Motor neuron (in vitro differentiated cells): Measurements from ENCODE around the gene RARB. TPM values are rescaled to one million over a fixed set of nuclear protein-coding genes. Genes with fewer than 3 reads are reported as not detected.
A peak's percentile ranks its signal among the peaks of the same experiment; 100 is the strongest.

Experiments used
- ATAC-seq, 8 experiments: fragments of 200-7000 bp; cut with Tn5 transposase; replicated peaks in 6 of 8; 2 replicates each; pipeline ENCODE4 v1.8.0; 2021; ENCODE audit warnings: mild to moderate bottlenecking in 8 of 8, moderate library complexity in 8 of 8
- H3K27ac ChIP-seq, 2 donors: fragments of 250-450 bp; sonication (Bioruptor Pico); 2 replicates each; pipeline ENCODE4 v1.9.0; 2021; ENCODE audit warnings: antibody characterized with exemption in 2 of 2, mild to moderate bottlenecking in 2 of 2, moderate library complexity in 1 of 2
- H3K4me1 ChIP-seq, 2 donors: fragments of 250-450 bp; sonication (Bioruptor Pico); replicated peaks in 1 of 2; 2 replicates each; pipeline ENCODE4 v1.6.1; 2021; ENCODE audit warnings: antibody characterized with exemption in 2 of 2, mild to moderate bottlenecking in 2 of 2, moderate library complexity in 1 of 2
- H3K4me3 ChIP-seq, 5 donors: fragments of 250-450 bp; sonication (Bioruptor Pico); 2 replicates each; pipeline ENCODE4 v1.9.0; 2021; ENCODE audit warnings: antibody characterized with exemption in 5 of 5, mild to moderate bottlenecking in 5 of 5, moderate library complexity in 4 of 5
- WGBS, 10 experiments: fragments of 450-650 bp; shearing (Covaris generic); methylation state at CpG; one replicate each; pipeline ENCODE4 v1.0.0; 2022; 5-methylcytosine and 5-hydroxymethylcytosine counted together
- in situ Hi-C, 9 experiments: fragments of 400-800 bp; cut with MboI; loops; one replicate each; pipeline ENCODE4 v1.15.0; 2021; ENCODE audit warnings: low sequenced_read_pairs in 9 of 9, low pct_unique_long_range_greater_than_20kb in 2 of 9; ENCODE audit not compliant: unreplicated experiment in 9 of 9
- total RNA-seq, 8 experiments: library from RNA; unstranded; fragments of 300-600 nt; gene quantifications; 2 replicates each; pipeline versions ENCODE4 v1.2.3 to v1.2.4, GENCODE V29; 2022

Gene RARB
- total RNA-seq, 8 experiments from 2014 or later: 16.9 to 72.4 (median 31.3) TPM

- Histone ChIP-seq H3K27ac (peak overlapping the region; percentile 98 to 99), H3K4me1 (peaks cover 19 to 29% of the 10 kb centered on the region in 2 donors), H3K4me3 (peak overlapping the region; percentile 55 to 72 (median 65))
- peak in 1 of 8 experiments; percentile 3 for ATAC-seq
- WGBS, 10 experiments: 20 to 100% (median 100%) methylated on average over 1 of the region's 2 CpGs; no CpG with 5 or more reads in 7 of the 10 experiments
- in situ Hi-C loops: loop anchor here in 1 of 9 experiments (25.0 kb wide), 1 partner anchor 465 kb away; no protein-coding TSS in a partner anchor
Measured at GRCh38 chr3:25427155-25427554, 908 bp upstream of the RARB start.

- WGBS, 10 experiments: 0 to 14% (median 0%) methylated on average over 1 to 3 of the region's 13 CpGs; no CpG with 5 or more reads in 3 of the 10 experiments
- H3K4me1 ChIP-seq: peaks cover 19 to 33% of the 10 kb centered on the region in 2 donors
- H3K4me3 ChIP-seq: peak overlapping the region; percentile 55 to 72 (median 65)
- in situ Hi-C loops: loop anchor here in 1 of 9 experiments (25.0 kb wide), 1 partner anchor 465 kb away; no protein-coding TSS in a partner anchor
- H3K27ac ChIP-seq: peak overlapping the region; percentile 98 to 99
- peak in 3 of 8 experiments; percentile 1 to 15 (median 1) for ATAC-seq
Measured at GRCh38 chr3:25427563-25427941, 511 bp upstream of the RARB start.

DNA sequence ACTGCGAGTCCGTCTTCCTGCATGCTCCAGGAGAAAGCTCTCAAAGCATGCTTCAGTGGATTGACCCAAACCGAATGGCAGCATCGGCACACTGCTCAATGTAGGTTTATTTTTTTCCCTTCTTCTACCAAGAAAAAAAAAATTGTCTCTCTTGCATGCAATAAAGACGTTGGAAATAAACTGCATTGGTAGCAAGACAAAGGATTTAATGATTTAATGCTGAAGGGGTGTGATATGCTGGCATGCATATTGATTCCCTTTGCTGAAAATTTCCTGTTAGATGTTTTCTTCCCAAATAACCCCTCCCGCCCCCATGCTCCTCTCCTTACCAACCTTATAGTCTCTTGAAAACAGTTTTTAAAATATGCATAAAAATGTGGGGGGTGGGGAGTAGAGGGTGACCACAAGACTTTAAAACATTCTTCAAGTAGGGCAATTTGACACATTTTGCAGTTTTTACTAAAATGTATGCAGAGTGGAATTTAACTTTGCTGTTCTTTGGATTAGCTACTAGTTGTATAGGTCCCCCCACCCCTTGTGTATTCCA lies 799 bp downstream of the RARB start:
- Histone ChIP-seq H3K4me3 (peak overlapping the region; percentile 55 to 72 (median 65)), H3K27ac (peak overlapping the region; percentile 98 to 99), H3K4me1 (peaks cover 22 to 40% of the 10 kb centered on the region in 2 donors)
- ATAC-seq: no peak
- WGBS, 10 experiments: 0 to 60% (median 0%) methylated on average over 1 to 6 of the region's 6 CpGs; no CpG with 5 or more reads in 2 of the 10 experiments
- in situ Hi-C loops: loop anchor here in 1 of 9 experiments (25.0 kb wide), 1 partner anchor 467 kb away; no protein-coding TSS in a partner anchor

DNA sequence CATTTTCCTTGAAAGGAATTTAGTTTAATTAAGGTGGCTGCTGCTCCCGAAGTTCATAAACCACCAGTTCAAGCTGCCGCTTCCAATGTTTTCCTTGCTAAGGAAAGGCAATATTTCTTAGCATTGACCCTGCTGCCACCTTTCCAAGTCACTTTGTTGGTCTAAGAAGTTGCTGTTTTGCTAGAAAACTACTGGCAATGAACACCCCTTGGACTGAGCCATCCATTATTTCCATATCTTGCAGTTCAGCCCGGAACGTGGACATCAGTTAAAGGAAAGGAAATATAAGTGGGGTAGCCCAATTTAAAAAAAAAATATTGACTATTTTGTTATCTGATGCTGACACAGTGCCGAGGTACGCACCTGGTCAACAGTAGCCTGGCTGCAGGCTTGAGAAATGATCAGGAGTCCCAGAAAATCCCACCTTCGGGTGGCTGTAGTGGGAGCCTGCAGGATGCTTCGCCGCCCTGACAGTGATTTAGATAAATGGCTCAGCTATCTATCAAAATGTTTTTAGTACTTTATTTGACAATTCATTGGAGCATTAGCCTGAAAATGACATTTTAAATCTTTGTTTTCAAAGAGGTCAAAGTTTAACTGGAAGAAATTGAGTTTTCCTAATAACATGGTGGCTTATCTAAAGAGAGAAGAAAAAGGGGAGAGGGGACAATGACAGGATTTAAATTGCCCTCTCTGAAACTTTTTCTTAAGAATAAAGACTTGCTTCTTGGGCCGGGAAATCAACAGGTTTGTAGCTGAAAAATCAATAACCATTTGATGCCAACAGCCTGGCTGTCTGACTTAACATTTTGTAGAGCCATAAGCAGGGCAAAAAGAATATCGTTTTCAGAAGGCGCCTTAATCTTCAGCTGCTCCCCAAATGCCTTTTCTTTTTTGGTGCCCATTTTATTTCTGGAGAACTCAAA lies 1.6 kb downstream of the RARB start:
- Histone ChIP-seq H3K27ac (peak overlapping the region; percentile 98 to 99), H3K4me1 (peaks cover 22 to 38% of the 10 kb centered on the region in 2 donors), H3K4me3 (peak overlapping the region; percentile 55 to 72 (median 65))
- in situ Hi-C loops: loop anchor here in 1 of 9 experiments (25.0 kb wide), 1 partner anchor 467 kb away; no protein-coding TSS in a partner anchor
- WGBS, 10 experiments: 0 to 94% (median 7%) methylated on average over 2 to 11 of the region's 12 CpGs
- ATAC-seq: no peak

DNA sequence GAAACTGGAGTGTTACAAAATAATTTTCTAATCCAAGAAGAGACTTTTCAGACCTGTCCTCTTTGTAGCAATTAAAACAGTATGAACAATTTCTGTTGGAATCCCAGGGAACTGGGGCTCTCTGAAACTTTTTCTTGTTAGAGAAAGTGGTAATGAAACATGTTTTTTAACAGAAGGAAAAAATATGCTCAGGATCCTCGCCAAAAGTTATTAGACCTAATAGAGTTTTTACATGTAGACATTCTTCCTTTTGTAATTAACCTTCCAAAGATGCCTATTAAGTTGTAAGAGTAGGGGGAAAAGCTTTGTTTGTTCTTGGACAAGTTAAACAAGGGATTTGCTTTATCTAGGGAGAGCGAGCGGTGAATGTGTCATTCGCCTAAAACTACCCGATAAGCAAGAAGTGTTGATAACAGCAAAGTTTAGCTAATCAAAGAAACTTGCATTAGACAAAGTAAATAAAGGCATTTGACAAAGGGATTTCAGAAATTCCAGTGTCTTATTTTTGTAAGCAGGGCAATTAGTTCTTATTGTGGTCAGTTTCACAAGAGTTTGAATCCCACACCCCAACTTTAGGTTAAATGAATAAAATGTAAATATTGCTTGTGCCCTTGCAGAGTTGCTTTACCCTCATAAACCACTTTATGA lies 2.3 kb downstream of the RARB start:
- no peak for ATAC-seq
- Histone ChIP-seq H3K4me1 (peaks cover 26 to 40% of the 10 kb centered on the region in 2 donors), H3K4me3 (peak overlapping the region; percentile 55 to 72 (median 65)), H3K27ac (peak overlapping the region; percentile 98 to 99)
- in situ Hi-C loops: loop anchor here in 1 of 9 experiments (25.0 kb wide), 1 partner anchor 468 kb away; no protein-coding TSS in a partner anchor
- WGBS, 10 experiments: 0 to 80% (median 16%) methylated on average over 1 to 5 of the region's 5 CpGs

GRCh38 chr3:25430935-25431770 lies 3.1 kb downstream of the RARB start:
- H3K4me3 ChIP-seq: peak overlapping the region; percentile 55 to 72 (median 65)
- ATAC-seq: no peak
- WGBS, 10 experiments: 0 to 62% (median 15%) methylated on average over 2 to 6 of the region's 6 CpGs
- peaks cover 34 to 44% of the 10 kb centered on the region in 2 donors for H3K4me1 ChIP-seq
- peak overlapping the region in 1 of 2 donors; percentile 99 for H3K27ac ChIP-seq
- in situ Hi-C loops: loop anchor here in 1 of 9 experiments (25.0 kb wide), 1 partner anchor 469 kb away; no protein-coding TSS in a partner anchor

- no peak for ATAC-seq
- 4 to 89% (median 31%) methylated on average over 1 to 4 of the region's 4 CpGs for whole genome bisulfite sequencing, 10 experiments
- H3K4me3 ChIP-seq: peak overlapping the region; percentile 55 to 72 (median 65)
- no peak overlapping the region for H3K27ac ChIP-seq
- in situ Hi-C loops: loop anchor here in 1 of 9 experiments (25.0 kb wide), 1 partner anchor 470 kb away; no protein-coding TSS in a partner anchor
- peaks cover 38 to 49% of the 10 kb centered on the region in 2 donors for H3K4me1 ChIP-seq
Measured at GRCh38 chr3:25432176-25432720, 4.2 kb downstream of the RARB start.

GRCh38 chr3:25433106-25433505 lies 5.0 kb downstream of the RARB start:
- no peak overlapping the region for H3K27ac ChIP-seq
- in situ Hi-C loops: loop anchor here in 1 of 9 experiments (25.0 kb wide), 1 partner anchor 471 kb away; no protein-coding TSS in a partner anchor
- peaks cover 44 to 58% of the 10 kb centered on the region in 2 donors for H3K4me1 ChIP-seq
- no peak for ATAC-seq
- peak overlapping the region in 4 of 5 donors; percentile 15 to 65 (median 37) for H3K4me3 ChIP-seq
- WGBS, 10 experiments: 20 to 83% (median 41%) methylated on average over 1 to 2 of the region's 2 CpGs

GRCh38 chr3:25433868-25434267 lies 5.8 kb downstream of the RARB start:
- peak in 6 of 8 experiments; percentile 5 to 72 (median 63) for ATAC-seq
- 42 to 86% (median 80%) methylated on average over 1 to 5 of the region's 5 CpGs; no CpG with 5 or more reads in 5 of the 10 experiments for WGBS, 10 experiments
- H3K4me3 ChIP-seq: peak overlapping the region; percentile 1 to 19 (median 16)
- no peak overlapping the region for H3K27ac ChIP-seq
- in situ Hi-C loops: loop anchor here in 1 of 9 experiments (25.0 kb wide), 1 partner anchor 472 kb away; no protein-coding TSS in a partner anchor
- peaks cover 52 to 62% of the 10 kb centered on the region in 2 donors for H3K4me1 ChIP-seq

DNA sequence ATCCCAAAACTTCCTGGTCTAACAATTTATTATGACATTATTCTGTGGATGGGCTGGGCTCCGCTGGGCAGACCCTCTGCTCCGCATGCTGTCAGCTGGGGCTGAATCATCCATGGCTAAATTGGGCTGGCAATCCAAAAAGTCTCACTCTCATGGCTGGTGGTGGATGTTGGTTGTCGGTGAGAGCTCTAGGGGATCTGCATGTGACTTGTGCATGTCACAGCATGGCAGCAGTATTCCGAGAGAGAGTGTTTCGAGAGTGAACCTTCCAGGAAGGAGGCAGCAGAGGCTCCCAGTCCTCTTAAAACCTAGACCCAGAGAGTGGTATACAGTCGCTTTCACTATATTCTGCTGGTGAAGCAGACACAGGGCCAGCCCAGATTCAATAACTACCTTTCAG lies 9.9 kb downstream of the RARB start:
- ATAC-seq: peak in 5 of 8 experiments; percentile 21 to 43 (median 32)
- no peak overlapping the region for H3K4me3 ChIP-seq
- no peak overlapping the region for H3K27ac ChIP-seq
- peaks cover 53 to 54% of the 10 kb centered on the region in 2 donors for H3K4me1 ChIP-seq
- in situ Hi-C loops: loop anchor here in 1 of 9 experiments (25.0 kb wide), 1 partner anchor 476 kb away; no protein-coding TSS in a partner anchor
- 43 to 80% (median 67%) methylated on average over 1 to 5 of the region's 6 CpGs; no CpG with 5 or more reads in 4 of the 10 experiments for WGBS, 10 experiments
